Ovary (tissue), 10 donors: ENCODE data around the gene FAM217B. TPM values are rescaled to one million over a fixed set of nuclear protein-coding genes. Genes with fewer than 3 reads are reported as not detected.

Source experiments
- DNase-seq, 5 donors: peaks; one replicate each; pipeline ENCODE4 v3.0.0-alpha.2; 2019 to 2020
- H3K27ac ChIP-seq, 2 donors: fragments of 200-600 bp; one replicate each; pipeline versions ENCODE4 v1.5.1 to v1.8.0; 2019 to 2022
- H3K27me3 ChIP-seq: fragments of 200-600 bp; one replicate; pipeline ENCODE4 v1.8.0; 2022
- H3K36me3 ChIP-seq: fragments of 200-600 bp; sonication (generic); one replicate; pipeline ENCODE4 v1.5.1; 2019
- H3K4me1 ChIP-seq: one replicate; pipeline ENCODE4 v1.8.1; 2013; ENCODE audit warnings: mild to moderate bottlenecking, moderate library complexity; ENCODE audit not compliant: insufficient read depth
- H3K4me3 ChIP-seq: fragments of 200-600 bp; sonication (generic); one replicate; pipeline ENCODE4 v1.5.1; 2017
- H3K9me3 ChIP-seq, 2 donors: fragments of 200-600 bp in 1 of 2; sonication (generic) in 1 of 2; one replicate each; pipeline versions ENCODE4 v1.5.1 to v1.8.1; 2013 to 2019; ENCODE audit warnings: mild to moderate bottlenecking in 1 of 2, moderate library complexity in 1 of 2
- CTCF ChIP-seq, 3 donors: fragments of 450-650 bp in 2 of 3; fragments of 200-600 bp in 1 of 3; IDR thresholded peaks; one replicate each; pipeline versions ENCODE4 v1.5.1 to v1.8.0; 2016 to 2022; ENCODE audit warnings: antibody characterized with exemption in 3 of 3, mild to moderate bottlenecking in 1 of 3
- EP300 ChIP-seq: sonication (generic); formaldehyde crosslinking; IDR thresholded peaks from one replicate; pipeline ENCODE4 v1.6.1; 2017; ENCODE audit warnings: antibody characterized with exemption
- POLR2A ChIP-seq: fragments of 450-650 bp; IDR thresholded peaks from one replicate; pipeline ENCODE4 v1.6.1; 2017; ENCODE audit warnings: antibody characterized with exemption, mild to moderate bottlenecking, moderate library complexity
- WGBS, 3 donors: extraction: QIAGEN DNeasy Blood & Tissue Kit in 1 of 3; methylation state at CpG; one replicate each; pipeline versions ENCODE4 v1.1.5 to v1.1.7; 2013 to 2017; 5-methylcytosine and 5-hydroxymethylcytosine counted together
- intact Hi-C, 4 donors: fragments of 100-400 bp; cut with DNase I; formaldehyde crosslinking; loops; one replicate each; pipeline versions ENCODE4 v1.11.0 to v1.15.1; 2022 to 2023
- long read RNA-seq, 3 donors: library from polyadenylated mRNA in 2 of 3; unstranded in 2 of 3; transcript quantifications; one replicate each; pipeline ENCODE4 v2.0.0 and lab custom pipeline, GENCODE V29; 2021 to 2026
- polyA plus RNA-seq, 2 donors: library from polyadenylated mRNA; stranded (reverse); fragments of 200-250 nt in 1 of 2; fragments of 350-450 nt in 1 of 2; fragmentation: Illumina TruSeq in 1 of 2; extraction: RNeasy Lipid Tissue Mini Kit (QIAGEN cat#74804) in 1 of 2; gene quantifications; one replicate each; pipeline ENCODE4 v1.2.3, GENCODE V29; 2013 to 2014
- total RNA-seq, 7 donors: library from RNA; depleted of rRNA in 2 of 7; stranded (reverse); fragments of >200 nt in 2 of 7; fragmentation: NEBNext Ultra II Directional in 3 of 7; extraction: Animal tissue kit (Norgen Biotek cat#: 25700) in 3 of 7; gene quantifications; one replicate each; pipeline versions ENCODE4 v1.1.0 to v1.2.4, GENCODE V29; 2016 to 2023
- donor health status: DM: no; HTN: no; CAD: no; lungs with moderate emphysema.
- donor health status: DM: no; HTN: no; CAD: no.
- donor health status: Bipolar disorder and iron deficiency.
- donor health status: DM: yes; HTN: yes; CAD: no.
- donor health status: DM: no; HTN: no; CAD: no.
- donor health status: DM: yes; HTN: yes; CAD: no.

FAM217B gene
- total RNA-seq: 10 to 100 TPM in 3 of 7 donors, 1 to 10 TPM in 4; 3.7 to 16.7 (median 9.4) TPM
- 10 to 100 TPM in 1 of 2 donors, 1 to 10 TPM in 1; 5.2 to 12.0 TPM for polyA plus RNA-seq
- long read RNA-seq, donor 1, full-length matches to known transcripts: 25 of 25 reads
- long read RNA-seq, donor 1, partial matches to known transcripts: 0 of 25 reads
- long read RNA-seq, donor 1, other reads (novel, unspliced or antisense): 0 of 25 reads
- long read RNA-seq, donor 2, full-length matches to known transcripts: 9 of 9 reads
- long read RNA-seq, donor 2, partial matches to known transcripts: 0 of 9 reads
- long read RNA-seq, donor 2, other reads (novel, unspliced or antisense): 0 of 9 reads
- long read RNA-seq, donor 3, full-length matches to known transcripts: 9 of 14 reads
- long read RNA-seq, donor 3, partial matches to known transcripts: 0 of 14 reads
- long read RNA-seq, donor 3, other reads (novel, unspliced or antisense): 5 of 14 reads

GRCh38 chr20:59940129-59940955 is at the start of gene FAM217B, which contains the start of gene PPP1R3D:
Gene FAM217B (plus strand): TSS chr20:59940389. CDS start chr20:59943944, 3,555 bp downstream.
Gene PPP1R3D (minus strand): TSS chr20:59940305. CDS start chr20:59939931, 374 bp downstream.
- peak within 1 kb of the TSS; percentile 71 to 95 for H3K27ac ChIP-seq
- 0% methylated on average over 54 to 57 of the region's 57 CpGs for WGBS, 3 donors
- H3K4me1 ChIP-seq: peaks cover 12% of the 10 kb centered on the region
- DNase-seq: peak; percentile 95 to 97 (median 96)
- intact Hi-C loops: no loop called here
- TF ChIP-seq POLR2A (peak; percentile 80), CTCF (IDR thresholded peaks at IDR 0.05) (no peak), EP300 (peak; percentile 52)
- H3K4me3 ChIP-seq: peak within 1 kb of the TSS; percentile 71
- H3K9me3 ChIP-seq: no peaks in the 10 kb centered on the region
- H3K27me3 ChIP-seq: no peaks in the 10 kb centered on the region
- H3K36me3 ChIP-seq: no peaks in the 10 kb centered on the region

GRCh38 chr20:59891581-59891980 is 48.6 kb upstream of the FAM217B start:
- no peak for DNase-seq
- Histone ChIP-seq H3K4me3 (no peak overlapping the region), H3K27me3 (no peaks in the 10 kb centered on the region), H3K9me3 (no peaks in the 10 kb centered on the region), H3K36me3 (no peaks in the 10 kb centered on the region), H3K27ac (no peak overlapping the region), H3K4me1 (no peaks in the 10 kb centered on the region)
- intact Hi-C loops: no loop called here
- TF ChIP-seq EP300 (no peak), CTCF (IDR thresholded peaks at IDR 0.05) (no peak), POLR2A (no peak)
- WGBS, 3 donors: 79 to 88% (median 82%) methylated on average over 1 of the region's 1 CpG

- no peaks in the 10 kb centered on the region for H3K9me3 ChIP-seq
Observed at GRCh38 chr20:59895908-59896307, 44.3 kb upstream of the FAM217B start.

More at GRCh38 chr20:59895908-59896307, 44.3 kb upstream of the FAM217B start:
- no peak overlapping the region for H3K27ac ChIP-seq
- intact Hi-C loops: no loop called here
- H3K27me3 ChIP-seq: no peaks in the 10 kb centered on the region
- 81 to 88% (median 87%) methylated on average over 1 of the region's 1 CpG for WGBS, 3 donors
- no peaks in the 10 kb centered on the region for H3K36me3 ChIP-seq
- no peak for DNase-seq
- H3K4me3 ChIP-seq: no peak overlapping the region
- no peaks in the 10 kb centered on the region for H3K4me1 ChIP-seq
- TF ChIP-seq CTCF (IDR thresholded peaks at IDR 0.05): no peak
- no peak for TF ChIP-seq EP300
- TF ChIP-seq POLR2A: no peak
